SU-DHL-6 (cell line): ENCODE measurements around the gene NUP210.

Experiments used
- H2AFZ ChIP-seq: fragments of 200-600 bp; sonication (generic); 2 replicates; pipeline ENCODE4 v1.6.1; 2014; ENCODE audit warnings: low read depth, mild to moderate bottlenecking, moderate library complexity, mixed read lengths, antibody characterized with exemption, low read length; ENCODE audit not compliant: severe bottlenecking
- H3F3A ChIP-seq: fragments of 200-600 bp; shearing (Covaris generic); 2 replicates; pipeline ENCODE4 v1.6.0; 2016; ENCODE audit warnings: antibody characterized with exemption, mild to moderate bottlenecking; ENCODE audit not compliant: insufficient read depth
- H3K27ac ChIP-seq: fragments of 200-600 bp; sonication (generic); 2 replicates; pipeline ENCODE4 v1.5.1; 2016; ENCODE audit warnings: low read depth, mild to moderate bottlenecking, low read length, moderate library complexity, mixed read lengths
- H3K27me3 ChIP-seq: fragments of 200-600 bp; sonication (generic), shearing (Covaris generic); 2 replicates; pipeline ENCODE4 v1.6.0; 2014; ENCODE audit warnings: mild to moderate bottlenecking, low read length
- H3K36me3 ChIP-seq: fragments of 200-600 bp; sonication (generic); 2 replicates; pipeline ENCODE4 v1.6.1; 2014; ENCODE audit warnings: mild to moderate bottlenecking, low read length, mixed read lengths
- H3K4me2 ChIP-seq: fragments of 300-600, 200-600 bp; shearing (Covaris generic), sonication (generic); 2 replicates; pipeline ENCODE4 v1.6.0; 2014; ENCODE audit warnings: low read length, low read depth, mild to moderate bottlenecking; ENCODE audit not compliant: poor library complexity, severe bottlenecking
- H3K4me3 ChIP-seq: fragments of 200-600 bp; sonication (generic); 2 replicates; pipeline ENCODE4 v1.5.1; 2014; ENCODE audit warnings: antibody characterized with exemption, low read length, mild to moderate bottlenecking, mixed read lengths; ENCODE audit not compliant: insufficient read depth, poor library complexity, severe bottlenecking
- H3K79me2 ChIP-seq: fragments of 200-600 bp; sonication (generic); 2 replicates; pipeline ENCODE4 v1.6.1; 2014; ENCODE audit warnings: mild to moderate bottlenecking, low read length, moderate library complexity; ENCODE audit not compliant: insufficient read depth
- H3K9ac ChIP-seq: fragments of 200-600 bp; sonication (generic); 2 replicates; pipeline ENCODE4 v1.7.0; 2014; ENCODE audit warnings: mild to moderate bottlenecking, low read length
- H3K9me2 ChIP-seq: fragments of 200-600 bp; sonication (generic); replicated peaks from 2 replicates; pipeline ENCODE4 v1.6.1; 2014; ENCODE audit warnings: low read length; ENCODE audit not compliant: insufficient read depth
- H3K9me3 ChIP-seq: fragments of 200-600 bp; sonication (generic); 2 replicates; pipeline ENCODE4 v1.6.1; 2014; ENCODE audit warnings: low read length, mixed read lengths; ENCODE audit not compliant: insufficient read depth
- H4K20me1 ChIP-seq: fragments of 200-600 bp; sonication (generic); 2 replicates; pipeline ENCODE4 v1.6.1; 2014; ENCODE audit warnings: low read depth, mild to moderate bottlenecking, antibody characterized with exemption, low read length, moderate library complexity, mixed read lengths
- CTCF ChIP-seq: fragments of 200-600 bp; sonication (generic); IDR thresholded peaks from one replicate; pipeline ENCODE4 v1.5.1; 2017; ENCODE audit warnings: antibody characterized with exemption, mild to moderate bottlenecking, low read length, moderate library complexity; ENCODE audit not compliant: insufficient read depth, poor library complexity, severe bottlenecking
- EZH2phosphoT487 ChIP-seq: fragments of 200-600 bp; sonication (generic), shearing (Covaris generic); conservative IDR thresholded peaks from 2 replicates; pipeline ENCODE4 v1.6.1; 2018; ENCODE audit warnings: mild to moderate bottlenecking, antibody characterized with exemption, low read length, moderate library complexity, mixed read lengths

Gene NUP210

GRCh38 chr3:13420045-13420830 is at the start of gene NUP210:
Gene NUP210 (minus strand): TSS chr3:13420322. CDS start chr3:13420226, 96 bp downstream.
- no peak for TF ChIP-seq EZH2phosphoT487
- TF ChIP-seq CTCF: no peak
- peak within 1 kb of the TSS; percentile 77 for H3K4me2 ChIP-seq
- H3K9ac ChIP-seq: peak within 1 kb of the TSS; percentile 98
- H3K27ac ChIP-seq: peak within 1 kb of the TSS; percentile 91
- no peaks in the 10 kb centered on the region for H3K27me3 ChIP-seq
- H4K20me1 ChIP-seq: 0 out of 2 replicates have a peak, but pooled peaks cover 13% of the 10 kb centered on the region
- H2AFZ ChIP-seq: peak within 1 kb of the TSS; percentile 49
- H3K4me3 ChIP-seq: peak within 1 kb of the TSS; percentile 83
- no peaks in the 10 kb centered on the region for H3K9me3 ChIP-seq
- peaks cover 45% of the 10 kb centered on the region for H3K79me2 ChIP-seq
- H3F3A ChIP-seq: peaks cover 49% of the 10 kb centered on the region
- H3K36me3 ChIP-seq: 0 out of 2 replicates have a peak, but pooled peaks cover 8% of the 10 kb centered on the region
- no peaks in the 10 kb centered on the region for H3K9me2 ChIP-seq

DNA sequence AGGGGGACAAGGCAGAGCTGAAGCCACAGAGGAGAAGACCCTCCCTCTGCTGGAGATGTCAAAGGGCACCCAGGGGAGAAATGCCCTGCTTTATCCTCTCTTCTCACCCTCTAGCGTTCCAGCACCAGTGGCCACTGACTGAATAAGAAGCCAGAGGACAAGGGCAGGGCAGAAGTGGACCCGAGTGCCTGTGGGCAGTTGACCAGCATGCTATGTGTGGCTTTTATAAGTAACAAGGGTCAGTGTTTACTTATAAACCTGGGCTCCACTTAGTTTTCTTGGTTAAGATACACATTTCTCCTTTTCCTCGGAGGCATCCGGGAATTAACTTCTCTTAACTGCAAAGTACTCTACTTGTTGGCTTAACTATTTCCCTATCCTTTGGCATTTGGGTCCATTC is 46.7 kb upstream of the NUP210 start:
- TF ChIP-seq EZH2phosphoT487 (no peak), CTCF (no peak)
- Histone ChIP-seq H2AFZ (no peak overlapping the region), H4K20me1 (no peaks in the 10 kb centered on the region), H3K9me2 (no peaks in the 10 kb centered on the region), H3K9me3 (no peaks in the 10 kb centered on the region), H3F3A (no peaks in the 10 kb centered on the region), H3K4me3 (no peak overlapping the region), H3K4me2 (no peak overlapping the region), H3K27ac (no peak overlapping the region), H3K79me2 (no peaks in the 10 kb centered on the region), H3K36me3 (no peaks in the 10 kb centered on the region), H3K9ac (no peak overlapping the region), H3K27me3 (no peaks in the 10 kb centered on the region)

DNA sequence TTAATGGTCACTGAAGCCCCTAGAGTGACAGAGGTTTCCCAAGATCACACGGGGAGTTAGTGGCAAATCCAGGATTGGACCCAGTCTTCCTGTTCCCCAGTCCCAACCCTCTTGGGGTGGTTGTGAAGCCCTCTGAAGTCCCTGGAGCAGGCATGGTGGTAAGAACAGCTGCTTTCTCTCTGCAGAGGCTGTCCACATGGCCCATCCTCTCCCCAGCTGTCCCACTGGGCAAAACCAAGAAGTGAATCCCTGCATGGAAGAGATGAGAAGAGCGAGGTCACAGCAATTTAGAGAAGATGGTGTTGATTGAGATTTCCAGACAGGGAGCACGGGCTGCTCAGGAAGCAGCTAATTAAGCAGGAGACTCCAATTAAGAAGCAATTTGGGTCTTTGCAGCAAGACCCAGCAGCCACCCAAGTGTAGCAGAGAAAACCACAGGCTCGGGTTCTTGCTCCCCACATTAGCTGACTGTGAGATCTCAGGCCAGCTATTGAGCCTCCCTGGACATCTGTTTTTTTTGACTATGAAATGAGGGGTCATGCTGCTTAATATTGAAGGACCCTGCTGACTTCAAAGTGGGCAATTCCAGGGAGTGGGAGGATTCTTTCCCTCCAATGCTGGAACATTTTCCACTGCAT is 45.2 kb upstream of the NUP210 start:
- no peak overlapping the region for H3K4me2 ChIP-seq
- no peak overlapping the region for H3K27ac ChIP-seq

More for the DNA sequence above, 45.2 kb upstream of the NUP210 start:
- TF ChIP-seq CTCF: no peak
- TF ChIP-seq EZH2phosphoT487: no peak
- Histone ChIP-seq H3K36me3 (no peaks in the 10 kb centered on the region), H3K9me3 (no peaks in the 10 kb centered on the region), H3K9ac (no peak overlapping the region), H3F3A (no peaks in the 10 kb centered on the region), H3K79me2 (no peaks in the 10 kb centered on the region), H3K9me2 (no peaks in the 10 kb centered on the region), H3K4me3 (no peak overlapping the region), H4K20me1 (no peaks in the 10 kb centered on the region), H3K27me3 (no peaks in the 10 kb centered on the region), H2AFZ (no peak overlapping the region)
